IMR-90 (cell line): ENCODE measurements around the gene C17orf50. TPM values are rescaled to one million over a fixed set of nuclear protein-coding genes. Genes with fewer than 3 reads are reported as not detected.

Experiments
- ATAC-seq: fragments of 200-7000 bp; cut with Tn5 transposase; 2 replicates; pipeline ENCODE4 v1.9.1; 2020; ENCODE audit warnings: low read depth, mild to moderate bottlenecking, moderate library complexity
- BruUV-seq: library from RNA; stranded (reverse); fragments of 400-500 nt; replicated peaks from 2 replicates; lab custom pipeline; 2021; lab: Mats Ljungman, UMichigan
- CTCF ChIA-PET: fragments of 300-600 bp; formaldehyde crosslinking; extraction: SDS; loops from one replicate; lab custom pipeline; 2021; ENCODE audit warnings: antibody characterized with exemption; lab: Yijun Ruan, JAX
- POLR2A ChIA-PET: fragments of 300-600 bp; sonication (Branson Sonifier 250); formaldehyde crosslinking; loops from one replicate; lab custom pipeline; 2022; ENCODE audit warnings: antibody characterized with exemption; ENCODE audit not compliant: unreplicated experiment; lab: Charles Lee
- DNase-seq: peaks from one replicate; pipeline ENCODE4 v3.0.0; 2013
- H2AFZ ChIP-seq: replicated peaks from 2 replicates; pipeline ENCODE3; 2013; ENCODE audit warnings: low read length, mild to moderate bottlenecking; ENCODE audit not compliant: poor library complexity
- H2AK5ac ChIP-seq: 2 replicates; pipeline ENCODE4 v1.6.1; 2013; ENCODE audit warnings: low read depth, low read length, inconsistent platforms
- H2AK9ac ChIP-seq: replicated peaks from 2 replicates; pipeline ENCODE3; 2013; ENCODE audit warnings: mild to moderate bottlenecking, low read depth, low read length, moderate library complexity; ENCODE audit not compliant: poor library complexity
- H2BK120ac ChIP-seq: 2 replicates; pipeline ENCODE4 v1.6.1; 2013; ENCODE audit warnings: low read depth, low read length, inconsistent platforms
- H2BK15ac ChIP-seq: 3 replicates; pipeline ENCODE4 v1.6.1; 2013; ENCODE audit warnings: low read depth, low read length, inconsistent platforms
- H2BK20ac ChIP-seq: 2 replicates; pipeline ENCODE4 v1.6.1; 2013; ENCODE audit warnings: low read depth, mild to moderate bottlenecking, inconsistent platforms, low read length, moderate library complexity
- H2BK5ac ChIP-seq: 2 replicates; pipeline ENCODE4 v1.6.1; 2013; ENCODE audit warnings: mild to moderate bottlenecking, low read depth, low read length, inconsistent platforms; ENCODE audit not compliant: poor library complexity, severe bottlenecking
- H3K14ac ChIP-seq: replicated peaks from 2 replicates; pipeline ENCODE4 v1.6.1; 2013; ENCODE audit warnings: low read depth, low read length, inconsistent platforms
- H3K18ac ChIP-seq: 2 replicates; pipeline ENCODE4 v1.6.1; 2013; ENCODE audit warnings: low read depth, low read length, control low read depth
- H3K23ac ChIP-seq: 2 replicates; pipeline ENCODE4 v1.6.1; 2013; ENCODE audit warnings: low read depth, low read length, inconsistent platforms
- H3K27ac ChIP-seq: 2 replicates; pipeline ENCODE4 v1.5.1; 2013; ENCODE audit warnings: mild to moderate bottlenecking, control low read depth, low read length; ENCODE audit not compliant: insufficient read depth
- H3K27me3 ChIP-seq: 2 replicates; pipeline ENCODE4 v1.6.1; 2013; ENCODE audit warnings: low read length; ENCODE audit not compliant: control insufficient read depth, insufficient read depth
- H3K36me3 ChIP-seq: 2 replicates; pipeline ENCODE4 v1.6.1; 2013; ENCODE audit warnings: low read length, mixed read lengths; ENCODE audit not compliant: control insufficient read depth, insufficient read depth
- H3K4ac ChIP-seq: 2 replicates; pipeline ENCODE4 v1.6.1; 2013; ENCODE audit warnings: low read depth, low read length, inconsistent platforms
- H3K4me1 ChIP-seq: 2 replicates; pipeline ENCODE4 v1.6.1; 2013; ENCODE audit warnings: low read length, mixed read lengths; ENCODE audit not compliant: control insufficient read depth, insufficient read depth
- H3K4me2 ChIP-seq: 2 replicates; pipeline ENCODE4 v1.6.1; 2013; ENCODE audit warnings: low read depth, mild to moderate bottlenecking, control low read depth, low read length, moderate library complexity
- H3K4me3 ChIP-seq: 2 replicates; pipeline ENCODE4 v1.5.1; 2013; ENCODE audit warnings: low read depth, mild to moderate bottlenecking, control low read depth, low read length, moderate library complexity; ENCODE audit not compliant: insufficient read depth
- H3K56ac ChIP-seq: 2 replicates; pipeline ENCODE4 v1.6.1; 2013; ENCODE audit warnings: low read length, inconsistent platforms; ENCODE audit not compliant: insufficient read depth; ENCODE audit errors: extremely low read depth
- H3K79me1 ChIP-seq, 2 experiments: 2 replicates each; pipeline ENCODE4 v1.6.1; 2013; ENCODE audit warnings: low read length in 2 of 2, inconsistent platforms in 1 of 2, low read depth in 1 of 2
- H3K9ac ChIP-seq: 2 replicates; pipeline ENCODE4 v1.6.1; 2013; ENCODE audit warnings: low read depth, low read length, control low read depth
- H3K9me1 ChIP-seq: 2 replicates; pipeline ENCODE4 v1.6.1; 2013; ENCODE audit warnings: low read length, inconsistent platforms; ENCODE audit not compliant: insufficient read depth
- H3K9me3 ChIP-seq: 2 replicates; pipeline ENCODE4 v1.6.1; 2013; ENCODE audit warnings: low read length; ENCODE audit not compliant: control insufficient read depth, insufficient read depth
- H4K20me1 ChIP-seq: 2 replicates; pipeline ENCODE4 v1.6.1; 2013; ENCODE audit warnings: low read length, inconsistent platforms; ENCODE audit not compliant: insufficient read depth
- H4K5ac ChIP-seq: 2 replicates; pipeline ENCODE4 v1.6.1; 2013; ENCODE audit warnings: mild to moderate bottlenecking, low read depth, low read length, control low read depth
- H4K8ac ChIP-seq, 2 experiments: 2 replicates each; pipeline ENCODE4 v1.6.1; 2013; ENCODE audit warnings: low read depth in 2 of 2, low read length in 2 of 2, control low read depth in 1 of 2, inconsistent platforms in 1 of 2
- H4K91ac ChIP-seq: 2 replicates; pipeline ENCODE4 v1.6.1; 2013; ENCODE audit warnings: low read depth, low read length, inconsistent platforms; ENCODE audit not compliant: insufficient read depth
- CHD1 ChIP-seq: IDR thresholded peaks from 2 replicates; pipeline ENCODE4 v1.6.1; 2012; ENCODE audit warnings: low read depth, low read length, improper control_type of control experiment
- MAZ ChIP-seq: IDR thresholded peaks from 2 replicates; pipeline ENCODE4 v1.6.1; 2012; ENCODE audit warnings: low read depth, mild to moderate bottlenecking, low read length, improper control_type of control experiment, moderate library complexity, borderline replicate concordance
- MXI1 ChIP-seq: IDR thresholded peaks from 2 replicates; pipeline ENCODE4 v1.6.1; 2012; ENCODE audit warnings: low read depth, mild to moderate bottlenecking, low read length, moderate library complexity, borderline replicate concordance
- RAD21 ChIP-seq: IDR thresholded peaks from 2 replicates; pipeline ENCODE4 v1.6.1; 2012; ENCODE audit warnings: low read length, improper control_type of control experiment
- RCOR1 ChIP-seq: IDR thresholded peaks from 2 replicates; pipeline ENCODE4 v1.6.1; 2012; ENCODE audit warnings: mild to moderate bottlenecking, low read length, improper control_type of control experiment; ENCODE audit not compliant: insufficient replicate concordance
- RFX5 ChIP-seq: IDR thresholded peaks from 2 replicates; pipeline ENCODE4 v1.8.0; 2012; ENCODE audit warnings: low read depth, mild to moderate bottlenecking, low read length, moderate library complexity
- SMC3 ChIP-seq: fragments of 150-350 bp; IDR thresholded peaks from 2 replicates; pipeline ENCODE4 v1.6.1; 2016; ENCODE audit warnings: low read depth, mild to moderate bottlenecking, antibody characterized with exemption, low read length, moderate library complexity
- WGBS, 2 experiments: methylation state at CpG; one replicate each; pipeline versions ENCODE4 v1.1.5 to v1.1.7; 2013; ENCODE audit warnings: missing lambda C conversion rate in 2 of 2; ENCODE audit not compliant: insufficient read length in 1 of 2; ENCODE audit errors: extremely low coverage in 2 of 2; 5-methylcytosine and 5-hydroxymethylcytosine counted together
- dilution Hi-C: fragments of 300-500 bp; cut with HindIII; formaldehyde crosslinking; loops from one replicate; pipeline ENCODE4 v1.14.3; 2018; ENCODE audit warnings: low sequenced_read_pairs; ENCODE audit not compliant: unreplicated experiment
- in situ Hi-C: fragments of 300-500 bp; cut with MboI; formaldehyde crosslinking; loops from 3 replicates; pipeline ENCODE4 v1.14.3; 2019; ENCODE audit warnings: low sequenced_read_pairs, inconsistent platforms, mixed read lengths
- intact Hi-C: fragments of 100-400 bp; cut with micrococcal nuclease; formaldehyde crosslinking; loops from 2 replicates; pipeline ENCODE4 v1.10.0; 2022
- polyA plus RNA-seq, 3 experiments: library from polyadenylated mRNA; depleted of rRNA; stranded (reverse); fragments of >200 nt; gene quantifications; 2 replicates each; pipeline ENCODE4 v1.2.3, GENCODE V29; 2012; ENCODE audit warnings: low replicate concordance in 1 of 3
- total RNA-seq: library from RNA; depleted of rRNA; stranded (reverse); fragments of >200 nt; gene quantifications from 2 replicates; pipeline ENCODE4 v1.2.3, GENCODE V29; 2012
- TF ChIP-seq, protein P1 (sequence below): fragments of 150-350 bp; IDR thresholded peaks from 2 replicates; pipeline ENCODE4 v1.6.1; 2017; ENCODE audit warnings: mild to moderate bottlenecking, antibody characterized with exemption, low read length, low read depth
- TF ChIP-seq, protein P2 (sequence below): conservative IDR thresholded peaks from 2 replicates; pipeline ENCODE4 v1.5.1; 2012; ENCODE audit warnings: mild to moderate bottlenecking, low read depth, low read length, improper control_type of control experiment
- TF ChIP-seq, protein P3 (sequence below): fragments of 150-350 bp; IDR thresholded peaks from 2 replicates; pipeline ENCODE4 v1.6.1; 2016; ENCODE audit warnings: low read depth, mild to moderate bottlenecking, low read length, moderate library complexity, borderline replicate concordance

C17orf50 gene
- total and polyA plus RNA-seq, 2 of the 4 experiments (the other 2 are of a cell fraction): not detected

DNA sequence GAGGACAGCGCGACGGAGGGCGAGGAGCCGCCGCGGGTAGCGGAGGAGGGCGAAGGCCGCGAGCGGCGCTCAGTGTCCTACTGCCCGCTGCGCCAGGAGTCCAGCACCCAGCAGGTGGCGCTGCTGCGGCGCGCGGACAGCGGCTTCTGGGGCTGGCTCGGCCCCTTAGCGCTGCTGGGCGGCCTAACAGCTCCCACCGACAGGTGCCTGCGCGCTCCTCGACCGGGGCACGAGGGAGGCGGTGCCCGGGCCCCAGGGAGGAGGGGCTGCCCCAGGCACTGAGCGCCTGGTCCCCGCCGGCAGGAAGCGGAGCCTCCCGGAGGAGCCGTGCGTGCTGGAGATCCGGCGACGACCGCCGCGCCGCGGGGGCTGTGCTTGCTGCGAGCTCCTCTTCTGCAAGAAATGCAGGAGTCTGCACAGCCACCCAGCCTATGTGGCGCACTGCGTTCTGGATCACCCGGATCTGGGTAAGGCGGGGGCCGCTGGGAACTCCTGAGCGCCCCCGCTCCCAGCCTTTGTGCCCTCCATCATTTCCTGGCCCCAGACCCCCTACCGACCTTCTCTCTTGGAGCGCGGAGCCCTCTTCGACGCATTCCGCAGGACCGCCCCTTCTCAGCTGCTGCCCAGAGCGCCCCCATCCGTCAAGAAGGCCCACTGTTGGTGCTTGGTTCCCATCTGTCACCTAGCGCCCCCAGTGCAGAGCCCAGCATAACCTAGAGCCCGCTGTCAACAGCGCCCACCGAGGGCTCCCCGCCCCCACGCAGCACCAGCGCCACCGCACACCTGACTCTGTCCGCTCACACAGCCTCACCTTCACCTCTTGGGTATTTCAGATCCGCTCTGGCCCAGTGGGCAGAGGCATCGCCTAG is 3.7 kb downstream of the C17orf50 start:
- in situ Hi-C loops: loop anchor here (5.0 kb wide), 1 partner anchor 43 kb away; the partner anchor contains the start of gene TAF15
- peak; percentile 74 for DNase-seq
- POLR2A ChIA-PET: no interaction called here

More for the DNA sequence above, 3.7 kb downstream of the C17orf50 start:
- Histone ChIP-seq H3K56ac (no peak overlapping the region), H3K9me1 (no peaks in the 10 kb centered on the region), H2AK9ac (peak overlapping the region; percentile 85), H4K91ac (no peak overlapping the region), H3K4me3 (peak overlapping the region; percentile 35), H2BK20ac (no peak overlapping the region), H3K14ac (no peak overlapping the region), H3K9me3 (no peaks in the 10 kb centered on the region), H3K4me1 (peaks cover 3% of the 10 kb centered on the region), H2BK15ac (no peak overlapping the region), H2AFZ (peak overlapping the region; percentile 93), H3K23ac (no peak overlapping the region), H3K9ac (peak overlapping the region; percentile 71; the same call in 1 of the 2 replicates), H4K8ac (no peak overlapping the region), H2BK120ac (no peak overlapping the region), H3K27ac (no peak overlapping the region; the same call in 1 of the 2 replicates), H3K27me3 (peaks cover 29% of the 10 kb centered on the region), H2BK5ac (no peak overlapping the region), H3K4ac (no peak overlapping the region), H3K4me2 (peak overlapping the region; percentile 95), H3K18ac (no peak overlapping the region), H4K20me1 (peaks cover 8% of the 10 kb centered on the region; the same call in 1 of the 2 replicates), H4K5ac (no peak overlapping the region), H3K36me3 (no peaks in the 10 kb centered on the region), H3K79me1 (no peaks in the 10 kb centered on the region), H2AK5ac (no peak overlapping the region)
- TF ChIP-seq RAD21 (peak; percentile 92), RFX5 (no peak), RCOR1 (peak; percentile 97), MAZ (peak; percentile 69; the same call in 1 of the 2 replicates), CHD1 (no peak), MXI1 (no peak), SMC3 (peak; percentile 89)
- TF ChIP-seq, protein P1, sequence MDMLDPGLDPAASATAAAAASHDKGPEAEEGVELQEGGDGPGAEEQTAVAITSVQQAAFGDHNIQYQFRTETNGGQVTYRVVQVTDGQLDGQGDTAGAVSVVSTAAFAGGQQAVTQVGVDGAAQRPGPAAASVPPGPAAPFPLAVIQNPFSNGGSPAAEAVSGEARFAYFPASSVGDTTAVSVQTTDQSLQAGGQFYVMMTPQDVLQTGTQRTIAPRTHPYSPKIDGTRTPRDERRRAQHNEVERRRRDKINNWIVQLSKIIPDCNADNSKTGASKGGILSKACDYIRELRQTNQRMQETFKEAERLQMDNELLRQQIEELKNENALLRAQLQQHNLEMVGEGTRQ: no peak
- TF ChIP-seq, protein P2, sequence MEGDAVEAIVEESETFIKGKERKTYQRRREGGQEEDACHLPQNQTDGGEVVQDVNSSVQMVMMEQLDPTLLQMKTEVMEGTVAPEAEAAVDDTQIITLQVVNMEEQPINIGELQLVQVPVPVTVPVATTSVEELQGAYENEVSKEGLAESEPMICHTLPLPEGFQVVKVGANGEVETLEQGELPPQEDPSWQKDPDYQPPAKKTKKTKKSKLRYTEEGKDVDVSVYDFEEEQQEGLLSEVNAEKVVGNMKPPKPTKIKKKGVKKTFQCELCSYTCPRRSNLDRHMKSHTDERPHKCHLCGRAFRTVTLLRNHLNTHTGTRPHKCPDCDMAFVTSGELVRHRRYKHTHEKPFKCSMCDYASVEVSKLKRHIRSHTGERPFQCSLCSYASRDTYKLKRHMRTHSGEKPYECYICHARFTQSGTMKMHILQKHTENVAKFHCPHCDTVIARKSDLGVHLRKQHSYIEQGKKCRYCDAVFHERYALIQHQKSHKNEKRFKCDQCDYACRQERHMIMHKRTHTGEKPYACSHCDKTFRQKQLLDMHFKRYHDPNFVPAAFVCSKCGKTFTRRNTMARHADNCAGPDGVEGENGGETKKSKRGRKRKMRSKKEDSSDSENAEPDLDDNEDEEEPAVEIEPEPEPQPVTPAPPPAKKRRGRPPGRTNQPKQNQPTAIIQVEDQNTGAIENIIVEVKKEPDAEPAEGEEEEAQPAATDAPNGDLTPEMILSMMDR: peak; percentile 98
- TF ChIP-seq, protein P3, sequence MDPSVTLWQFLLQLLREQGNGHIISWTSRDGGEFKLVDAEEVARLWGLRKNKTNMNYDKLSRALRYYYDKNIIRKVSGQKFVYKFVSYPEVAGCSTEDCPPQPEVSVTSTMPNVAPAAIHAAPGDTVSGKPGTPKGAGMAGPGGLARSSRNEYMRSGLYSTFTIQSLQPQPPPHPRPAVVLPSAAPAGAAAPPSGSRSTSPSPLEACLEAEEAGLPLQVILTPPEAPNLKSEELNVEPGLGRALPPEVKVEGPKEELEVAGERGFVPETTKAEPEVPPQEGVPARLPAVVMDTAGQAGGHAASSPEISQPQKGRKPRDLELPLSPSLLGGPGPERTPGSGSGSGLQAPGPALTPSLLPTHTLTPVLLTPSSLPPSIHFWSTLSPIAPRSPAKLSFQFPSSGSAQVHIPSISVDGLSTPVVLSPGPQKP: no peak
- no TSS peak for BruUV-seq
- dilution Hi-C loops: no loop called here
- CTCF ChIA-PET: interaction anchor here (0.5 to 2.6 kb wide), 25 partner anchors 9 to 456 kb away, joined by 3 to 34 read pairs (median 6); partner anchors contain the start of genes MMP28 and TAF15
- ATAC-seq: peak; percentile 98
- intact Hi-C loops: loop anchor here (1.0 kb wide), 1 partner anchor 40 kb away; no protein-coding TSS in a partner anchor
- WGBS, 2 experiments: 5% methylated on average over 56 of the region's 75 CpGs; no CpG with 5 or more reads in 1 of the 2 experiments
